ENCODE measurements around the gene NOX4.
"Not testable (repeated sequence)": the region's sequence is repeated elsewhere in the genome, so short reads cannot be mapped to it uniquely, and the experiment has no call there.

The NOX4 gene

DNA sequence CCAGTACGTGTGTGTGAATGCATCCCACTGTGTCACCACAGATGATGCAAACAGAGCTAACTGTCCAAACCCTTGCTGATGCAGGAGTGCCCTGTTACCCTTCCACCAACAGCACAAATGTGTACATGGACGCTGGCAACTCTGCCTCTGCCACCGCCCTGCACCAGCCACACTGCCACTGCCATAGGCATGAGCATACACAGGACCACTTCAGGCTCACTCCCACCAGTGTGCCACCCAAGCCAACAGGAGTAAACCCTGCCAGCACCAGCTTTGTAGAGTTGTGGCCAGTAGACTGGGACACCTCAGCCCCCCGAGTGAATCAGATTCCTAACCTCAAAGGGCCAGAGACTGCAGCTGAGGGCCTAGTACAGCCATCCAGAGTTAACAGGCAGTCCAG lies 34.0 kb downstream of the NOX4 start:
- no peak for DNase-seq

DNA sequence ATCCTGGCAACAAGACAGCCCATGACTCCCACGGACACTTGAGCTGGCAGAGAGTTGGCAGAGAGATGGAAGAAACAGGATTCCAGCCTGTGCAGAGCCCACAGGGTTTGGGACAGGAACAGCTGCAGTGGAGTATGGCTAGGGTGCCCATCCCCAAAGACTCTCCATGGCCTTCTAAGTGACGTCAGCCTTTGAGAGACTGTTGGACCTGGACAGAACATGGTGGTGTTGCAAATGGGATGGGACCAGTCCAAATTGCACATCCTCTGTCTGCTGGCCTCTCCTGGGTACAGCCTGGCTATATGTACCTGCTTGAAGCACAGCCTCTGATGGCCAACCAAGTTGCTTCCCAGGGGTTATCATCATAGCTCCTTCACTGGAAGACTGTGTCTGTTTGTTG lies 34.5 kb downstream of the NOX4 start:
- DNase-seq: no peak

DNA sequence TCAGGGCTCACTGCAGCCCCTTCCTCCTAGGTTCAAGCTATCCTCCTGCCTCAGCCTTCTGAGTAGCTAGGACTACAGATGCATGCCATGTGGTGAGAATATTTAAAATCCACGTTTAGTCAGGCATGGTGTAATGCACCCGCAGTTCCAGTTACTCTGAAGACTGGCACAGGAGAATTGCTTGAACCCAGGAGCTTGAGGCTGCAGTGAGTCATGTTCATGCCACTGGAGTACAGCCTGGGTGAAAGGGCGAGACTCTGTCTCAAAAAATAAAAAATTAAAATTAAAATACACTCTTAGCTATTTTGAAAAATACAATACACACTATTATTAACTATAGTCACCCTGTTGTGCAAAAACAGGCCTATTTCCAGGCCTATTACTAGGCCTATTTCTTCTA lies 38.4 kb downstream of the NOX4 start:
- no peak for DNase-seq

DNA sequence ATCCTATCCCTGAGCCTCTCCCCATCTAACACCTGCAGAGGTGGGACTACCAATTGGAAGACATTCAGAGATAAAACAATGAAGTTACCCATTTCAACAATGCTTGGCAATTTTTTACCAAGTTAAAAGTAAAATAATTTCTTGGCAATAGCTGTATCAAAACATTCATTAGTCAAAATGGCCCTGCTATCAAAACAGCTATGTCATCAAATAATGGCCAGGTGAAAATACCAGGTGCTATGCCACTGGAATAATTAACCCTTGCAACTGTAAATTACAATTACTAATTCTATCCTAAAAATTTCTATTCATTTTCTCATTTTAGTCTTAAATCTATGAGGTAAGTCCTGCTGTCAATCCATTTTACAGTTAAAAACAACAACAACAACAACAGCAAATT lies 43.3 kb downstream of the NOX4 start:
- DNase-seq: no peak

DNA sequence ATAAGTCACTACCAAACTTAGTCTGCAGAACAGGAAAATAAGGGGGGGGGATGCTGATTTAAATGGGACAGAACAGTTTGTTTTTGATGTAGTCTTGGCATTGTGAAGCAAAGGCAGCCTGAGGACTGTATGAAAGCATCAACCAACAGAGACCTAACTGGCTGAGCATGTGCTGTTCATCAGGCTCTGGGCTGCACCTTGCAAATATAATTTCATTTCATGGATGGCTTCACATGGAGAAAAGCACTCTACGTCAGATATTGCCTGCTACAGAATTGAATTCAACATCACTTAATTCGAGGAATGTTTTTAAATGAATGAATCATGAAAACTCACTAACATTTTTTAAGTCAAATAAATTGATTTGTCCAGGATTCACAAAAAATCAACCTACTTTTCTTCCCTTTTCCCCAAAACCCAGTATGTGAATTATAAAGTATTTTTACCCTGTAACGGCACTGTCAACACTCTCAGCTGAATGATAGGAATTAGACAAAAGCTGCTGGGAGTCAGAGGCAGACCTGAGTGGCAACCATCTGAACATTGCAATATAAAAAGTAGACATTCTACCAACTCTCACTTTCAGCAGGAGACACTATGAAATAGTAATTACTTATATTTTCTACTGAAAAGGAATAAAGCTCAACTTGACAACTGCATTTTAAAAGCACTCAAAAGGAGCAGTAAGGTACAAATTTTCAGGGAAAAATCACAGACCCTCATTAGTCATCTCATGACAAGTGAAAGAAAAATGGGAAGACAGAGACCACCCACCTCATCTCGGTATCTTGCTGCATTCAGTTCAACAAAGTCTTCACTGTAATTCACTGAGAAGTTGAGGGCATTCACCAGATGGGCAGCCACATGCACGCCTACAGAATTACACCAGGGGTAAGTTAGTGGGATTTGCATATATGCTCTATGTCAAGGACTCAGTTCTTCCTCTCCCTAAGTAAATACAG lies 47.5 kb downstream of the NOX4 start:
- no peak for DNase-seq

DNA sequence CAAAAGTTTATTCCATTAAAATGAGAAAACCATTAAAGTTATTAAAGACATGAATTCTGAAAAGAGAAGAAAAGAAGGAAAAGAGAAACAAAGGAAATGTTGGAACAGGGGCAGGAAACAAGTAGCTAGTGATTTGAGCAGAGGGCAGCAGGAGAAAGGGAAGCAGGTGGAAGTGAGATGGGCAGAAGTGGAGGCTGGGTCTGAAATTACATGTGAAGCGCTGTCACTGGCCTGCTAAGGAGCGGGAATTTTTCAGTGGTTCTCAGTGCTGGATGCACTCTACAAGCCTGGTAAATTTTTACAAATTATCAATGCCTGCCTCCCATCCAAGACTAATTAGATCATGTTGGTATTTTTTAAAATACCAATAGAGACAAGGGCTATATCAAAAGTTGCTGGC lies 48.4 kb downstream of the NOX4 start:
- DNase-seq: no peak

DNA sequence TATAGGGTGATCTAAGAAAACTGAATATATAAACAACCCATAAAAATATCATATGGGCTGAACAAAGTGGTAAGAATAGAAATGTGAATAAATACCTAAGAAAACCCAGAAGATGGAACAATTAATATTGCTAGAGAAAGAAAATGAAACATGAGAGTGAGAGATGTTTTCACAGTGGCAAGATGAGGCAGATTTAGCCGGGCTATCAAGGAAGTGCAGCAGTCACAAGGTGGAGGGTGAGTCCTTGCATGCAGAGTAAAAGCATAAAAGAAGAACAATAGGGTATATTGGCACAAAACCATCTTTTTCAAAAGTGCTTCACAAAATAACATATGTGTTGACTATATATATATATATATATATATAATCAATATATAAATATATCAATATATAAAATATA lies 49.6 kb downstream of the NOX4 start:
- no peak for DNase-seq

DNA sequence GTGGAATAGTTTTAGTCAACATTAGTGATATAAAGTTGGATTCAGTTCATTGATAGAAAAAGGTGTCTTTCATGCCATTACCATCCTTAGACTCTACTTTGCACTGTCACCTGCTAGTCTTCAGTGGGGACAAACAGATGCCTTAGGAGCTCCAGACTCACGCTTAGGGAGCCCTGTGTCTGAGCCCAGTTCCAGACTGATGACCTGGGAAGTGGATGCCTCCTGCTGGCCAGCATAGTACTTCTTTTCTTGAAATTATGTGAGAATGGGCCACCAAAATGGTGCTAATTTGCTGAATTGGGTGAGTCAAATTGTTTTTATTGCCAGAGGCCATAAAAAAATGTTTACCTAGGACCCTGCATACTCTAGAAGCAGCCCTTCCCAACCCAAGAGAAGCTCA lies 53.9 kb downstream of the NOX4 start:
- DNase-seq: no peak

DNA sequence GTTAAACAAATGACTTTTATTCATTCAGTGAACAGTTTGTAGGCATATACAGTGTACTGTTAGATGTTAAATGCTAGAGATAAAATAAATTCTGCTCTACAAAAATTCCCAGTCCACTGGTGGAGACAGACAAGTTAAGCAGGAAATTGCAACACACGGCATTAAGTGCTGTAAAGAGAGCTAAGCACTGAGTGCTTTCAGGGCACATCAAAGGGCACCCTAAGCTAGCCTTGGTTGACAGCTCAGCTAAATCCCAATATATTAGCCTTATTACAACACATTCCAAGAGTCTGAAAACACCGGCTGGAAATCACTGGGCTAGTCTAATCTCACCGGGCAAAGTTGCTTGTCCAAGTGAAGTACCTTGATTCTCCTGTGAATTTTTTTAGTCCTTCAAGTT lies 55.1 kb downstream of the NOX4 start:
- DNase-seq: no peak

DNA sequence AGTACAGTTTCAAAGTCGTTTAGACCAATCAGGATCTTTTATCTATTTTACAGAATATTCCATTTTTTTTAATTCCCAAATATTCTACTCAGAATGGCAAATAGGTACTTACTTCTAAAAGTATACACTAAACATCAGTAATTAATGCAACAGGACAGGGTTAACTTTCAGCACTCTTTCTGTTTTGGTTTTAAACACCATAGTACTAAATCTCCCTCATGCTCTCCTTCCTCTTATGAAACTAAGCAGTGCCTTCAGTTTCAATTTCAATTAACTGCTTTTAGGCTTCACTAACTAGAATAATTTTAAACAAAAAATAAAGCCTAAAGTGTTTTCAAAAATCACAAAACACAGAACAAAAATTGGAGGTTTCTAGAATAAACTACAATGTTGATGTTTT lies 57.9 kb downstream of the NOX4 start:
- DNase-seq: no peak

DNA sequence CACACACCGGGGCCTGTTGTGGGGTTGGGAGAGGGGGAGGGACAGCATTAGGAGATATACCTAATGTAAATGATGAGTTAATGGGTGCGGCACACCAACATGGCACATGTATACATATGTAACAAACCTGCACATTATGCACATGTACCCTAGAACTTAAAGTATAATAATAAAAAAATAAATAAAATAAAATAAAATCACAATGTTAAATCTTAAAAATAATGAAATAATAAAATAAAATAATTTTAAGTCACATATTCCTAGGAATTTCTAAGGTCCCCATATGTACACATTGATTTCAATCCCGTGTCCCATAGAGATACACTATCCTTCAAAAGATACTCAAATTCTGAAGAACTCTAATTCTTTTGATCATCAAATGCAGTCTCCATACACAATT lies 59.0 kb downstream of the NOX4 start:
- DNase-seq: not testable (repeated sequence)

DNA sequence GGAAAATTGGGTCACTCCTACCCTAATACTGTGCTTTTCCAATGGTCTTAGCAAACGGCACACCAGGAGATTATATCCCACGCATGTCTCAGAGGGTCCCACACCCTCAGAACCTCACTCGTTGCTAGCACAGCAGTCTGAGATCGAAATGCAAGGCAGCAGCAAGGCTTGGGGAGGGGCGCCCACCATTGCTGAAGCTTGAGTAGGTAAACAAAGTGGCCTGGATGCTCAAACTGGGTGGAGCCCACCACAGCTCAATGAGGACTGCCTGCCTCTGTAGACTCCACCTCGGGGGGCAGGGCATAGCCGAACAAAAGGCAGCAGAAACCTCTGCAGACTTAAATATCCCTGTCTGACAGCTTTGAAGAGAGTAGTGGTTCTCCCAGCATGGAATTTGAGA lies 64.7 kb downstream of the NOX4 start:
- not testable (repeated sequence) for DNase-seq

DNA sequence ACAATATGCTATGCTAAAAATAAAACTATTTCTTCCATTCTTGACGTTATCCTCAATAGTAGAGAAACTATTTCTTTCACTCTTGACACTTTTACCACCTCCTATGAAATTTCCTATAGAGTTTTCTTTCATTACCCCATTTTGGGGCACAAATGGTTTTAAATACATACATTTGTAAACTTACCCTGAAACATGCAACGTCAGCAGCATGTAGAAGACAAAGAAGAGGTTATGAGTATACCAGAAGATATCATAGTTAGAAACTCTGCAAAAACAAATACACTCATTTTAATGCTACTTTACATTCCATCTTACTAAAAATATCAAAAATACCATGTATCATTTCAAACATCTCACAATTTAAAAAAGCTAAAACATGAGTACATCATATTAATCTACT lies 69.5 kb downstream of the NOX4 start:
- DNase-seq: no peak

DNA sequence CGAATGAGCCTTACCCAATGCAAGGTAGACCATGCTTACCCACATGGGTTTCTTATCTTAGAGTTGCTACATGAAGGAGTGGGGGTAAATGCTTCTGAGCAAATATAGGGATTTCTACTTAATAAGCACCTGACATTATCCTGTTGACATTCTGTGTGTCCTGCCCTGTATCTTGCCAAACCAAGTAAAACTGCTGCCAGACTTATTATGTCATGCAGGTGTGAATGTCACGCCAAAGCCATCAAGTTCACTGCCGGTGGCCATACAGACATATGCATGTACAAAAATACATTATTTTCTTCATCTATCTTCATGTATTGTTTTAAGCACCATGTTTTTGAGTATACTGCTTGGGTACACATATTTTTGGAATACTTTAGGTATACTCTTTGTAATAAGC lies 70.2 kb downstream of the NOX4 start:
- no peak for DNase-seq

DNA sequence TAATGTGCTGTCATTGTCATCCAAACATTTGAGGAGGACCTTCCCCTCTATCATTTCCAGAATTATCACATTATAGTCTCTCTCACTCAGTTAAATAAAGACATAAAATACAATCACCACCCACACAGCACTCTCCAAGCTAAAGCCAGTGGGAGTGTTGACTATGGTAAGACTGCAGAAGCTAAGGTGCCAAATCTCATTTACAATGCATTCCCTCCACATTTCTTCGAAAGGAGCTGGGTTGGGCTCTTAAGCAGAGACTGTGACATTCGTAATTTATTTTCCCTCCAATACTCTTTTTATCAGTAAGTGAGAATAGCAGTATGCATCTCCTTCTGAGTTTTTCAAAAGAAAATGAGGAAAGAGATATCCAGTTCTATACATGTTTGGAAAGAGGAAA lies 74.2 kb downstream of the NOX4 start:
- DNase-seq: no peak

DNA sequence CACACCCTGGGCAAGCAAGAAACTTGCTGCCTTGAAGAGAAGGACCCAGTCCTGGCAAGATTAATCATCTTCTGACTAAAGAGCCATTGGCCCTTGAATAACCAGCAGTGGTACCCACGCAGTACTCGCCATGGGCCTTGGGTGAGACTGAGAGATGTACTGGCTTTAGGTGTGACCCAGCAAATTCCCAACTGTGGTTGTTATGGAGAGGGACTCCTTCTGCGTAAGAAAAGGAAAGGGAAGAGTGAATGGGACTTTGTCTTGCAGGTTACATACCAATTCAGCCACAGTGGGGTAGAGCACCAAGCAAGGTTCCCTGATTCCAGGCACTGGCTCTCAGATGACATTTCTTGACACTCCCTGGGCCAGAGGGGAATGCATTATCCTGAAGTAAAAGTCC lies 80.1 kb downstream of the NOX4 start:
- DNase-seq: not testable (repeated sequence)

DNA sequence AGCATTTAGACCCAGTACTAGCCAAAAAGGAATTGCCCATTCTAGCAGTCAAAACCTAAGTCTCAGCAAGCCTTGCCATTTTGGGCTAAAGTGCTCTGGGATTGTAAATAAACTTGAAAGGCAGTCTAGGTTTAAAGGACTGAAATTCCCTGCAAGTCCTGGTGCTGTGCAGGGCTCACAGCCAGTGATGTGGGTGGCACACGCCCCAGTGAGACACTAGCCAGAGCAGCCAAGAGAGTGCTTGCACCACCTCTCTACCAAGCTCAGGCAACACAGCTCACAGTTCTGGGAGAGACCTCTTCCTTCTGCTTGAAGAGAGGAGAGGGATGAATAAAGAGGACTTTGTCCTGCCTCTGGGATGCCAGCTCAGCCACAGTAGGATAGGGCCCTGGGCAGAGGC lies 80.5 kb downstream of the NOX4 start:
- not testable (repeated sequence) for DNase-seq

DNA sequence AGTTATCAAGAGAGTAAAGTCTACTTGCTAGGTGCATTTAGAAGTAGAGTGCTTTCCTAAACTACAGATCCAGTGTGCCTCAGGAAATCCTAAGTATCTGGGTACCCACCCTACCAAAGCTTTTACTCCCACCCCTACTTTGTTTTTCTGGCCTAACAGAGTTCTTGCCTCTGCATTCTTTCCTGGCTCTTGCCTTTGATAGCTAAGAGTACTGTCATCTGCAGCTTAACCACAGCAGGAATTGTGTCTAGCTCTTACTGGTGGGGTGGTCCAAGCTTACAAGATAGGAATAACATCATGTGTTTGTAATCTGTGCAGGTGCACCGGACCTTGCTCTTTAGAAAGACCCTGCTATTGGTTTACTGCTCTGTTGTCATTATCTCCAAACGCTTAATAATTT lies 82.7 kb downstream of the NOX4 start:
- not testable (repeated sequence) for DNase-seq

DNA sequence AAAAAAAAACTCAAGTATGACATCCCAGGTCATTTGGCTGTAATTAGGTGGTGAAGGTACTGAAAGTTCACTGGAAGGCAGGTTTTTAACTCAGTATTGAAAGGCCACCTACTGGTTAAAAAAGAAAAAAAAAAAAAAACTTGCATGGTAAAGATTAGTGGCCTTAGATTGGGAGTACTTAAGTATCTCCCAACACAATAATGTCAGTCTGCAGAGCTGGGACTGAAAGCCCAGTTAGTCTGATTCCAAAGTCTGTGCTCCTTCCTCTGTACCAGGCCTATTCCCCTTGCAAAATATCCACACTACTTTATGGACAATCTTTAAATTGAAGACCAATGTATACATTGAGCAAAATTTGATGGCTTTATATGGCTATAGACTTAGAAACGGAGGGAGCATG lies 85.5 kb downstream of the NOX4 start:
- DNase-seq: peak; percentile 24

DNA sequence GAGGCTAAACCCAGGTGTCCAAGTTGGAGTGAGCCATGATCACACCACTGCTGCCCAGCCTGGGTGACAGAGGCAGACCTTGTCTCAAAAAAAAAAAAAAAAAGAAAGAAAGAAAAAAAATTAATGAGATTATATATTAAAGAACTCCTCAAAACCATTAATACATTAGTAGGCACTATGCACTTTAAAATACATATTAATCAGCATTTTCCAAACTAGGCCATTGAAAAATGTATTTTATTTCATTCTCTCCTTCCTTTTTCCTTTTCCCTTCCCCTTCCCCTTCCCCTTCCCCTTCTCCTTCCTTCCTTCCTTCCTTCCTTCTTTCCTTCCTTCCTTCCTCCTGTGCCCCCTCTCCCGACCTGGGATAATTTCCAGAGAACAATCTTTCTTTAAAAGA lies 99.5 kb downstream of the NOX4 start:
- DNase-seq: not testable (repeated sequence)

DNA sequence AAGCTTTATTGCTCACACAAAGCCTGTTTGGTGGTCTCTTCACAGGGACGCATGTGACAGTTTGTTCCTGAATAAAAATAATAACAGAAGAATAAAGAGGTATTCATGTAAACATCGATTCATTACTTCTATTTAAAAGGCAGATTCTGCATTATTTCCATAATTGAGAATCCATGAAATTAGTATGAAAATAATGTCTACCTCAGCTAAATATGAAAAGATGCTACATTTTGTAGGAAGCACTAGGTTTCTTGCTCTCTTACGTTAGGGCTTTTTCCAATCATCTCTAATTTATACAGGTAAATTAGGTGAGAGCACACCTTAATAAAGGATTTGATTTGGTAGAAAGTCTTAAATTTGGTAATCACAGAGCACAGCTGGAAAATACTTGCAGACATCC lies 103.7 kb downstream of the NOX4 start:
- DNase-seq: not testable (repeated sequence)

DNA sequence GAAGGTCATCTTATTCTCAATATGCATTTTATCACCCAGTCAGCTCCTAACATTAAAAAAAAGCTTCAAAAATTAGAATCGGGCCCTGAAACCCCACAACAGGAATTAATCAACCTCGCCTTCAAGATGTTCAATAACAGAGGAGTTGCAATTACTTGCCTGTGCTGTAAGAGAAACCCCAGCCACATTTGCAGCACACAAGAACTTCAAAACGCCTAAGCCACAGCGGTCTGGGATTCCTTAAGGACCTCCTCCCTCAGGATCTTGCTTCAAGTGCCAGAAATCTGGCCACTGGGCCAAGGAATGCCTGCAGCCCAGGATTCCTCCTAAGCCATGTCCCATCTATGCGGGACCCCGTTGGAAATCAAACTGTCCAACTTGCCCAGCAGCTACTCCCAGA lies 108.2 kb downstream of the NOX4 start:
- not testable (repeated sequence) for DNase-seq

DNA sequence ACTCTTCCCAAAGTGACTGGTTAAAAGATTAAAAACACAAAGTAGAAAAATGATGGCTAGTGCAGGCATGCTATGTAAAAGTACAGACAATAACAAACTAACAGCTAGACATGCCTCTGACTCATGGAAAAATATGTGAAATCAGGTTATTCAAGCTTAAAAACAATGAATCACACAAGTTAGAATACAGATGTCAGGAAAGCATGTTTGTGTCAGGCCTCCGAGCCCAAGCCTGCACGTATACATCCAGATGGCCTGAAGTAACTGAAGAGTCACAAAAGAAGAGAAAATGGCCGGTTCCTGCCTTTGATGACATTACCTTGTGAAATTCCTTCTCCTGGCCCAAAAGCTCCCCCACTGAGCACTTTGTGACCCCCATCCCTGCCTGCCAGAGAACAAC lies 110.1 kb downstream of the NOX4 start:
- no peak for DNase-seq

DNA sequence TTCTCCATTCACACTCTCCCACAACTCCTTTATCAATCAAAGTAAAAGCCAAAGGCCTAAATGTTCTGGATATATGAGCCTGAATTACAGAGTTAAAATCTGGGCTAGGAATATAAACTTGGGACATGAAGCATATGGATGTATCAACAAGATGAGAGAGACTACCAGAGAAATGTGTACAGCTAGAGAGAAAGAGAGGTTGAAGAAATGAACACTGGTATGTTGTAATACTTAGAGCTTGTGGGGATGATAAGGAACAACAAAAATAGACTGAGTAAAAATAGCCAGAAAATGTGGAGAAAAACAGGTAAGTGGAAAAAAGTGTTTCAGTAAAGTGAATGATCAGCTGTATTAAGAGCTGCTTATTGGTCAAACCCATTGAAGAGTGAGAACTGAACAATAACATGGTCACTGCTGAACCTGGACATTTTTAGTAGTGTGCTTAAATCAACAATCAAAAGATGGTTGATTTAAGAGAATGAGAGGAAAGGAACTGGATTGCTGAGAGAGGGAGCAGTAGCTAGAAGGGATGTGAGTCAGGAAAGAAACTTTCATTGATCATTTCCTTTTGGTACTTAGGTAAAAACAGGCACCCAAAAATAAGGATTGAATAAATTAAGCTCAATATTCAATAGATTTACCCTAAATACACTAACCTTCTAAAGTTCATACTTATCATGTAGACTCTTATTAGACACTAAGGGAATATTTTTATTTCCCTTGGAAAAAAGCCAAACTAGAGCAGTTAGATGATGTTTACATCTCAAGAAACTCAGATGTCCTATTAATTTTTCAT lies 111.0 kb downstream of the NOX4 start:
- DNase-seq: not testable (repeated sequence)
